HEK293 (cell line): ENCODE results near the gene TNFAIP3.

ENCODE experiments used
- CTCF ChIA-PET: fragments of 350-600 bp; formaldehyde crosslinking; extraction: SDS; loops from one replicate; lab custom pipeline; 2021; ENCODE audit warnings: antibody characterized with exemption; lab: Yijun Ruan, JAX
- POLR2A ChIA-PET: fragments of 300-600 bp; formaldehyde crosslinking; extraction: SDS; loops from one replicate; lab custom pipeline; 2020; ENCODE audit warnings: antibody characterized with exemption, inconsistent platforms; lab: Yijun Ruan, JAX
- H3K27ac ChIP-seq: fragments of 200-500 bp; sonication (Bioruptor generic); 2 replicates; pipeline ENCODE4 v1.5.1; 2014; ENCODE audit warnings: low read depth, low read length, control low read depth, inconsistent platforms; ENCODE audit errors: extremely low read depth
- H3K36me3 ChIP-seq, 2 experiments: fragments of 200-500 bp in 1 of 2; sonication (Bioruptor generic) in 1 of 2; 1 replicate in 1 of 2; 2 replicates in 1 of 2; pipeline ENCODE4 v1.5.1; 2014 to 2017; ENCODE audit warnings: inconsistent platforms in 2 of 2, low read length in 2 of 2; ENCODE audit not compliant: control insufficient read depth in 2 of 2, insufficient read depth in 1 of 2
- H3K4me1 ChIP-seq: fragments of 200-500 bp; sonication (Bioruptor generic); 2 replicates; pipeline ENCODE4 v1.5.1; 2014; ENCODE audit warnings: mild to moderate bottlenecking, low read length, inconsistent platforms; ENCODE audit not compliant: control insufficient read depth, insufficient read depth
- H3K4me3 ChIP-seq: 2 replicates; pipeline ENCODE4 v1.5.1; 2011; ENCODE audit warnings: low read depth, mild to moderate bottlenecking, control low read depth, low read length, moderate library complexity
- H3K9me3 ChIP-seq: fragments of 200-500 bp; sonication (Bioruptor generic); 2 replicates; pipeline ENCODE4 v1.5.1; 2014; ENCODE audit warnings: low read depth, low read length, inconsistent platforms; ENCODE audit not compliant: control insufficient read depth, insufficient read depth
- SCRT2 ChIP-seq: fragments of 450-650 bp; formaldehyde crosslinking; IDR thresholded peaks from 2 replicates; pipeline ENCODE4 v1.5.1; 2016; ENCODE audit warnings: missing biosample characterization, missing genetic modification characterization
- TRIM28 ChIP-seq: IDR thresholded peaks from 2 replicates; pipeline ENCODE4 v1.6.1; 2011; ENCODE audit warnings: low read length, control low read depth, borderline replicate concordance
- YY2 ChIP-seq: fragments of 450-650 bp; formaldehyde crosslinking; IDR thresholded peaks from 2 replicates; pipeline ENCODE4 v1.5.1; 2016; ENCODE audit warnings: missing biosample characterization, missing genetic modification characterization
- ZBTB17 ChIP-seq: fragments of 450-650 bp; formaldehyde crosslinking; IDR thresholded peaks from 2 replicates; pipeline ENCODE4 v1.5.1; 2016; ENCODE audit warnings: missing biosample characterization, missing genetic modification characterization
- ZBTB20 ChIP-seq: fragments of 450-650 bp; formaldehyde crosslinking; IDR thresholded peaks from 2 replicates; pipeline ENCODE4 v1.5.1; 2016; ENCODE audit warnings: missing biosample characterization, missing genetic modification characterization
- ZNF132 ChIP-seq: fragments of 450-650 bp; formaldehyde crosslinking; IDR thresholded peaks from 2 replicates; pipeline ENCODE4 v1.5.1; 2017; ENCODE audit warnings: missing biosample characterization, missing genetic modification characterization, borderline replicate concordance
- ZNF596 ChIP-seq: fragments of 450-650 bp; IDR thresholded peaks from 2 replicates; pipeline ENCODE4 v1.5.0; 2018; ENCODE audit warnings: missing biosample characterization, mild to moderate bottlenecking, missing genetic modification characterization, moderate library complexity
- ZNF623 ChIP-seq: fragments of 450-650 bp; formaldehyde crosslinking; IDR thresholded peaks from 2 replicates; pipeline ENCODE4 v1.5.1; 2016; ENCODE audit warnings: missing biosample characterization, missing genetic modification characterization
- TF ChIP-seq, protein P1 (sequence below): fragments of 450-650 bp; formaldehyde crosslinking; IDR thresholded peaks from 2 replicates; pipeline ENCODE4 v1.5.0; 2017; ENCODE audit warnings: missing biosample characterization, missing genetic modification characterization, borderline replicate concordance
- TF ChIP-seq, protein P2 (sequence below): fragments of 450-650 bp; formaldehyde crosslinking; IDR thresholded peaks from 2 replicates; pipeline ENCODE4 v1.5.1; 2016; ENCODE audit warnings: missing biosample characterization, missing genetic modification characterization
- TF ChIP-seq, protein P3 (sequence below): fragments of 450-650 bp; formaldehyde crosslinking; IDR thresholded peaks from 2 replicates; pipeline ENCODE4 v1.5.1; 2016; ENCODE audit warnings: missing biosample characterization, missing genetic modification characterization, low read depth

The TNFAIP3 gene

DNA sequence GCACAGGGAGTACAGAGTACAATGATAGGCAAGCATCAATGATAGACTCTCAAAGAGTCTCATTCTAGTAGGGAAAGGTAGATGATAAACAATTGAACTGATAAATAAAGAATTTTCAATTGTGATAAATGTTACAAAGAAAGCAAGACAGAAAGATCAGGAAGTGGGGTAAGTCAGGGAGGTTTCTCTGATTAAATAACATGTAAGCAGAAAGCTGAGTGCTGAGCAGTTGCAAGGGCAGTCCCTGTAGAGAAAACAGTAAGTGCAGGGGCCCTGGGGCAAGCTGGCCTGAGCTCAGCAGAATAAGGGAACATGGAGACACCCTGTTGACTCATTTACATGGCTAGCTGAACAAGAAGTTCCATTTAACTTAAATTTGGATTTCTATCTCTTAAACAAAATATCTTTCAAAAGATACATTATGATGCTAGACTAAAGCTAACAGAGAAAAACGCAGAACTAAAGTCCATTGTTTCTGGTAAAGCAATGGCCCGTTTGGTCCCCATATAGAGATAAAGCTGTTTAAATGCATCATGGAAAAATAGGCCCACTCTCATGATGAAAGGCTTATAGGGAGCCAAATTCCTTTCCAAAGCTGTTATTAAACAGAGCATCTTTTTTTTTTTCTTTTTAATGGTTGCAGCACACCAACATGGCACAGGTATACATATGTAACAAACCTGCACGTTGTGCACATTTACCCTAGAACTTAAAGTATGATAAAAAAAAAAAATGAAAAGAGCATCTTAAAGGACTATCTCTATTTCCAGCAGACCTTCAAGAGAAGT, 5.3 kb upstream of the TNFAIP3 start:
- POLR2A ChIA-PET = no interaction called here
- Histone ChIP-seq H3K27ac (no peak overlapping the region), H3K9me3 (no peaks in the 10 kb centered on the region), H3K36me3 (no peaks in the 10 kb centered on the region), H3K4me3 (no peak overlapping the region), H3K4me1 (peaks cover 11% of the 10 kb centered on the region)
- TF ChIP-seq ZBTB17 (tag by site-specific recombination) (peak; percentile 49; the same call in 1 of the 2 replicates), YY2 (no peak), ZBTB20 (tag by site-specific recombination) (0 out of 2 replicates have a peak, but pooled peaks have one; percentile 47), ZNF623 (tag by site-specific recombination) (peak; percentile 56)
- TF ChIP-seq, protein P1, sequence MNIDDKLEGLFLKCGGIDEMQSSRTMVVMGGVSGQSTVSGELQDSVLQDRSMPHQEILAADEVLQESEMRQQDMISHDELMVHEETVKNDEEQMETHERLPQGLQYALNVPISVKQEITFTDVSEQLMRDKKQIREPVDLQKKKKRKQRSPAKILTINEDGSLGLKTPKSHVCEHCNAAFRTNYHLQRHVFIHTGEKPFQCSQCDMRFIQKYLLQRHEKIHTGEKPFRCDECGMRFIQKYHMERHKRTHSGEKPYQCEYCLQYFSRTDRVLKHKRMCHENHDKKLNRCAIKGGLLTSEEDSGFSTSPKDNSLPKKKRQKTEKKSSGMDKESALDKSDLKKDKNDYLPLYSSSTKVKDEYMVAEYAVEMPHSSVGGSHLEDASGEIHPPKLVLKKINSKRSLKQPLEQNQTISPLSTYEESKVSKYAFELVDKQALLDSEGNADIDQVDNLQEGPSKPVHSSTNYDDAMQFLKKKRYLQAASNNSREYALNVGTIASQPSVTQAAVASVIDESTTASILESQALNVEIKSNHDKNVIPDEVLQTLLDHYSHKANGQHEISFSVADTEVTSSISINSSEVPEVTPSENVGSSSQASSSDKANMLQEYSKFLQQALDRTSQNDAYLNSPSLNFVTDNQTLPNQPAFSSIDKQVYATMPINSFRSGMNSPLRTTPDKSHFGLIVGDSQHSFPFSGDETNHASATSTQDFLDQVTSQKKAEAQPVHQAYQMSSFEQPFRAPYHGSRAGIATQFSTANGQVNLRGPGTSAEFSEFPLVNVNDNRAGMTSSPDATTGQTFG (tag by site-specific recombination) = no peak
- TF ChIP-seq, protein P2, sequence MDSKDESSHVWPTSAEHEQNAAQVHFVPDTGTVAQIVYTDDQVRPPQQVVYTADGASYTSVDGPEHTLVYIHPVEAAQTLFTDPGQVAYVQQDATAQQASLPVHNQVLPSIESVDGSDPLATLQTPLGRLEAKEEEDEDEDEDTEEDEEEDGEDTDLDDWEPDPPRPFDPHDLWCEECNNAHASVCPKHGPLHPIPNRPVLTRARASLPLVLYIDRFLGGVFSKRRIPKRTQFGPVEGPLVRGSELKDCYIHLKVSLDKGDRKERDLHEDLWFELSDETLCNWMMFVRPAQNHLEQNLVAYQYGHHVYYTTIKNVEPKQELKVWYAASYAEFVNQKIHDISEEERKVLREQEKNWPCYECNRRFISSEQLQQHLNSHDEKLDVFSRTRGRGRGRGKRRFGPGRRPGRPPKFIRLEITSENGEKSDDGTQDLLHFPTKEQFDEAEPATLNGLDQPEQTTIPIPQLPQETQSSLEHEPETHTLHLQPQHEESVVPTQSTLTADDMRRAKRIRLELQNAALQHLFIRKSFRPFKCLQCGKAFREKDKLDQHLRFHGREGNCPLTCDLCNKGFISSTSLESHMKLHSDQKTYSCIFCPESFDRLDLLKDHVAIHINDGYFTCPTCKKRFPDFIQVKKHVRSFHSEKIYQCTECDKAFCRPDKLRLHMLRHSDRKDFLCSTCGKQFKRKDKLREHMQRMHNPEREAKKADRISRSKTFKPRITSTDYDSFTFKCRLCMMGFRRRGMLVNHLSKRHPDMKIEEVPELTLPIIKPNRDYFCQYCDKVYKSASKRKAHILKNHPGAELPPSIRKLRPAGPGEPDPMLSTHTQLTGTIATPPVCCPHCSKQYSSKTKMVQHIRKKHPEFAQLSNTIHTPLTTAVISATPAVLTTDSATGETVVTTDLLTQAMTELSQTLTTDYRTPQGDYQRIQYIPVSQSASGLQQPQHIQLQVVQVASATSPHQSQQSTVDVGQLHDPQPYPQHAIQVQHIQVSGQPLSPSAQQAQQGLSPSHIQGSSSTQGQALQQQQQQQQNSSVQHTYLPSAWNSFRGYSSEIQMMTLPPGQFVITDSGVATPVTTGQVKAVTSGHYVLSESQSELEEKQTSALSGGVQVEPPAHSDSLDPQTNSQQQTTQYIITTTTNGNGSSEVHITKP (tag by site-specific recombination) = 0 out of 2 replicates have a peak, but pooled peaks have one; percentile 11
- CTCF ChIA-PET = interaction anchor here (0.6 to 1.8 kb wide), 7 partner anchors 9 to 447 kb away, joined by 3 to 7 read pairs (median 4); no protein-coding TSS in a partner anchor

DNA sequence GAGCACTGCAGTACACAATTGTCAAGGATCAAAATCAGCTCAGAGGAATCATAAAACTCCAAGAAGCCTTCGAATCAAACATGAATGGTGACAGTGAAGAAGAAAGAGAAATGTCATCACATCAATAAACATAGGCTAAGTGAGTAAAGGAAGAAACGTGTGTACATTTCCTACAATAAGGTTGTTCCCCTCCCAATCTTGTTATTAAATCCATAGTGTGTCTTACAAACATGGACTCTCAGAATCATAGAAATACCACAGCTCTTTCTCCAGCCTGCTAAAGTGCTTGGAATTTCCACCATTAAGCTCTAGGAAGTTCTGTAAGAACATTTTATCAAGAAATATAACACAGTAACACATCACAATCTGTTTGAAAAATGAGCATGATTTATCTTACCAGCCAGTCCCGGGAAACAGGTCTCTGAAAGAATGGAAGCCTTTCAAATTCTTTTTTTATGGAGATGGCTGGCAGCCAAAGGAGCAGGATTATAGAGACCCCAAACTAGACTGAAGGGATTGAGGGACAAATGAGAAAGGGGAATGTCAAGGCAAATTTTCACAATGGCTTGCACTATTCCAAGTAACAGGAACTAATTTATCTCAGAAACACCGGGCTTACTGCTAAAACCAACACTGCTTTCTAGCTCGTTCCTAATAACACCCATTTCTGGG, 4.5 kb upstream of the TNFAIP3 start:
- no peak overlapping the region for H3K27ac ChIP-seq
- POLR2A ChIA-PET = no interaction called here
- H3K4me3 ChIP-seq = no peak overlapping the region
- H3K9me3 ChIP-seq = no peaks in the 10 kb centered on the region
- CTCF ChIA-PET = interaction anchor here (0.6 to 1.8 kb wide), 5 partner anchors 10 to 447 kb away, joined by 3 to 7 read pairs (median 5); no protein-coding TSS in a partner anchor
- TF ChIP-seq ZNF132 (tag by site-specific recombination) = no peak
- TF ChIP-seq SCRT2 (tag by site-specific recombination) = no peak
- TF ChIP-seq ZNF596 (tag by site-specific recombination) = no peak
- 0 out of 2 replicates have a peak, but pooled peaks have one; percentile 18 for TF ChIP-seq ZBTB20 (tag by site-specific recombination)
- TF ChIP-seq, protein P3, sequence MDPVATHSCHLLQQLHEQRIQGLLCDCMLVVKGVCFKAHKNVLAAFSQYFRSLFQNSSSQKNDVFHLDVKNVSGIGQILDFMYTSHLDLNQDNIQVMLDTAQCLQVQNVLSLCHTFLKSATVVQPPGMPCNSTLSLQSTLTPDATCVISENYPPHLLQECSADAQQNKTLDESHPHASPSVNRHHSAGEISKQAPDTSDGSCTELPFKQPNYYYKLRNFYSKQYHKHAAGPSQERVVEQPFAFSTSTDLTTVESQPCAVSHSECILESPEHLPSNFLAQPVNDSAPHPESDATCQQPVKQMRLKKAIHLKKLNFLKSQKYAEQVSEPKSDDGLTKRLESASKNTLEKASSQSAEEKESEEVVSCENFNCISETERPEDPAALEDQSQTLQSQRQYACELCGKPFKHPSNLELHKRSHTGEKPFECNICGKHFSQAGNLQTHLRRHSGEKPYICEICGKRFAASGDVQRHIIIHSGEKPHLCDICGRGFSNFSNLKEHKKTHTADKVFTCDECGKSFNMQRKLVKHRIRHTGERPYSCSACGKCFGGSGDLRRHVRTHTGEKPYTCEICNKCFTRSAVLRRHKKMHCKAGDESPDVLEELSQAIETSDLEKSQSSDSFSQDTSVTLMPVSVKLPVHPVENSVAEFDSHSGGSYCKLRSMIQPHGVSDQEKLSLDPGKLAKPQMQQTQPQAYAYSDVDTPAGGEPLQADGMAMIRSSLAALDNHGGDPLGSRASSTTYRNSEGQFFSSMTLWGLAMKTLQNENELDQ (tag by site-specific recombination) = no peak
- peak; percentile 60 for TF ChIP-seq TRIM28
- H3K36me3 ChIP-seq = no peaks in the 10 kb centered on the region
- peaks cover 11% of the 10 kb centered on the region for H3K4me1 ChIP-seq
